B cell (primary cell): ENCODE results near the gene FRMPD1.

Source experiments
- EZH2 ChIP-seq: IDR thresholded peaks from 2 replicates; pipeline ENCODE4 v1.6.1; 2012; ENCODE audit warnings: borderline replicate concordance, low read depth, mild to moderate bottlenecking, moderate library complexity, low read length; ENCODE audit not compliant: insufficient read depth, poor library complexity, severe bottlenecking
- TF ChIP-seq, protein P1 (sequence below): fragments of 200-600 bp; IDR thresholded peaks from one replicate; pipeline ENCODE4 v1.8.0; 2022; ENCODE audit warnings: antibody characterized with exemption, mild to moderate bottlenecking

DNA sequence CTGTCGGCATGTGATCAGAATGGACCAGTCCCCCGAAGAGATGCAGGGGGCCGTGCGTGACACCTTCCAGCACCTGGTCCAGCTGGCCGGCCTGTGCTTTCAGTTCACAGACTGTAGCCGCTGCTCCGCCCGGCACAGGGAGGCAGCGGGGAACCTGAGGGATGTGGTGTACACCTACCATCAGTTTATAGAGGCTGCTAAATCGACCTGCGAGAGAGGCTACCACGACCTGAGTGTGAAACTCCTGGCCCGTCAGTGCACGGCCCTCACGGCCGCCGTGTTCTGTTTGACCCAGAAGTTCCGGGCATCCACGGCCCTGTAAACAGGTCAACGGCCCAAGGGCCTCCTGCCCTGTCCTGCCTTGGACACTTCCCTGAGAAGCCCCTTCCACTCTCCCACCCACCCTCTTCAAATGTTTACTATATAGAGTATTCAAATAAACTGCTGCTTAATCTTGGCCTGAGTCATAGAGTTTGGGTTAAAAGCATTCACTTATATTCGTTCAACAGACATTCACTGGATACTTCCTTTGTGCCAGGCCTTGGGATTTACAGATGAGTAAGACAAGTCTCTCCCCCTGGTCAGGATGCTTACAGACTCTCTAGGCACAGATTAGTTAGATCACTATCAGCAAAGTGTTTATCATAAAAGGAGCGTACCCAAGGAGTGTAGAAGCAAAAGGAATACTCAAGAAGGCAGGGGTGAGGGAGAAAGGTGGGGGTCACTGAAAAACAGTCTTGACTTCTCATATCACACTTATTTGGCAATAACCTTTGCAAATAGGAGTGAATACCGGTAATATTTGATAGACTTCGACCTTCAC, 95.9 kb downstream of the FRMPD1 start:
- TF ChIP-seq, protein P1, sequence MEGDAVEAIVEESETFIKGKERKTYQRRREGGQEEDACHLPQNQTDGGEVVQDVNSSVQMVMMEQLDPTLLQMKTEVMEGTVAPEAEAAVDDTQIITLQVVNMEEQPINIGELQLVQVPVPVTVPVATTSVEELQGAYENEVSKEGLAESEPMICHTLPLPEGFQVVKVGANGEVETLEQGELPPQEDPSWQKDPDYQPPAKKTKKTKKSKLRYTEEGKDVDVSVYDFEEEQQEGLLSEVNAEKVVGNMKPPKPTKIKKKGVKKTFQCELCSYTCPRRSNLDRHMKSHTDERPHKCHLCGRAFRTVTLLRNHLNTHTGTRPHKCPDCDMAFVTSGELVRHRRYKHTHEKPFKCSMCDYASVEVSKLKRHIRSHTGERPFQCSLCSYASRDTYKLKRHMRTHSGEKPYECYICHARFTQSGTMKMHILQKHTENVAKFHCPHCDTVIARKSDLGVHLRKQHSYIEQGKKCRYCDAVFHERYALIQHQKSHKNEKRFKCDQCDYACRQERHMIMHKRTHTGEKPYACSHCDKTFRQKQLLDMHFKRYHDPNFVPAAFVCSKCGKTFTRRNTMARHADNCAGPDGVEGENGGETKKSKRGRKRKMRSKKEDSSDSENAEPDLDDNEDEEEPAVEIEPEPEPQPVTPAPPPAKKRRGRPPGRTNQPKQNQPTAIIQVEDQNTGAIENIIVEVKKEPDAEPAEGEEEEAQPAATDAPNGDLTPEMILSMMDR: no peak
- no peak for TF ChIP-seq EZH2
